Gastroesophageal sphincter (tissue), 3 donors: ENCODE results near the gene UGT1A10.

ENCODE experiments used
- CTCF ChIP-seq, 4 experiments: fragments of 200-600 bp in 2 of 4; fragments of 450-650 bp in 2 of 4; sonication (generic) in 1 of 4; IDR thresholded peaks; one replicate each; pipeline ENCODE4 v1.5.1; 2017 to 2019; ENCODE audit warnings: antibody characterized with exemption in 4 of 4, mild to moderate bottlenecking in 2 of 4, moderate library complexity in 2 of 4
- EP300 ChIP-seq: sonication (generic); formaldehyde crosslinking; IDR thresholded peaks from one replicate; pipeline ENCODE4 v1.6.1; 2017; ENCODE audit warnings: antibody characterized with exemption, mild to moderate bottlenecking
- POLR2A ChIP-seq, 2 donors: fragments of 450-650 bp; IDR thresholded peaks; one replicate each; pipeline ENCODE4 v1.6.1; 2017; ENCODE audit warnings: antibody characterized with exemption in 2 of 2, mild to moderate bottlenecking in 2 of 2, moderate library complexity in 1 of 2
- POLR2AphosphoS5 ChIP-seq: sonication (generic); formaldehyde crosslinking; IDR thresholded peaks from one replicate; pipeline ENCODE4 v1.6.1; 2017; ENCODE audit warnings: antibody characterized with exemption

- TF ChIP-seq CTCF (IDR thresholded peaks at IDR 0.05) (no peak), EP300 (no peak), POLR2AphosphoS5 (no peak), POLR2A (IDR thresholded peaks at IDR 0.05) (no peak)
These were observed 6.9 kb downstream of the UGT1A10 start for GRCh38 chr2:233643128-233643527.
